SK-N-SH (cell line): ENCODE measurements around the gene SPAG6. TPM values are rescaled to one million over a fixed set of nuclear protein-coding genes. Genes with fewer than 3 reads are reported as not detected.

ENCODE experiments used
- CTCF ChIA-PET: fragments of 300-600, 350-600 bp; formaldehyde crosslinking; extraction: SDS; loops from one replicate; lab custom pipeline; 2021; lab: Yijun Ruan, JAX
- POLR2A ChIA-PET: fragments of 350-600 bp; sonication (Branson Sonifier 250); formaldehyde crosslinking; extraction: SDS; loops from one replicate; lab custom pipeline; 2020; ENCODE audit warnings: antibody characterized with exemption, inconsistent platforms; lab: Yijun Ruan, JAX
- DNase-seq: peaks from one replicate; pipeline ENCODE4 v3.0.0; 2012
- H2AFZ ChIP-seq: fragments of 200-600 bp; sonication (generic); 2 replicates; pipeline ENCODE4 v1.8.1; 2016; ENCODE audit warnings: antibody characterized with exemption, mild to moderate bottlenecking, low read depth
- H3F3A ChIP-seq: fragments of 200-600 bp; sonication (generic); replicated peaks from 2 replicates; pipeline ENCODE3; 2016; ENCODE audit warnings: antibody characterized with exemption, mild to moderate bottlenecking; ENCODE audit not compliant: insufficient read depth
- H3K27ac ChIP-seq, 2 experiments: fragments of 200-500 bp in 1 of 2; fragments of 200-600 bp in 1 of 2; sonication (Bioruptor generic) in 1 of 2; sonication (generic), shearing (Covaris generic) in 1 of 2; 2 replicates each; pipeline versions ENCODE4 v1.5.1 to v1.6.1; 2014 to 2016; ENCODE audit warnings: low read depth in 2 of 2, inconsistent platforms in 1 of 2, low read length in 1 of 2, mild to moderate bottlenecking in 1 of 2, mixed read lengths in 1 of 2
- H3K27me3 ChIP-seq: fragments of 200-600 bp; sonication (generic), shearing (Covaris generic); 2 replicates; pipeline ENCODE4 v1.6.1; 2016; ENCODE audit warnings: mixed run types; ENCODE audit not compliant: insufficient read depth
- H3K36me3 ChIP-seq, 2 experiments: fragments of 200-500 bp in 1 of 2; fragments of 200-600 bp in 1 of 2; sonication (Bioruptor generic) in 1 of 2; sonication (generic) in 1 of 2; replicated peaks in 1 of 2; 2 replicates each; pipeline versions ENCODE3 to v1.5.1; 2014 to 2016; ENCODE audit warnings: low read length in 1 of 2, mild to moderate bottlenecking in 1 of 2; ENCODE audit not compliant: insufficient read depth in 2 of 2, control insufficient read depth in 1 of 2
- H3K4me1 ChIP-seq, 2 experiments: fragments of 200-500 bp in 1 of 2; fragments of 200-600 bp in 1 of 2; sonication (Bioruptor generic) in 1 of 2; sonication (generic), shearing (Covaris generic) in 1 of 2; 2 replicates each; pipeline versions ENCODE4 v1.5.1 to v1.6.1; 2014 to 2016; ENCODE audit warnings: low read depth in 1 of 2, low read length in 1 of 2, mixed run types in 1 of 2; ENCODE audit not compliant: insufficient read depth in 2 of 2, control insufficient read depth in 1 of 2
- H3K4me2 ChIP-seq: fragments of 200-600 bp; sonication (generic), shearing (Covaris generic); 2 replicates; pipeline ENCODE4 v1.6.1; 2017; ENCODE audit warnings: mixed run types
- H3K4me3 ChIP-seq, 2 experiments: fragments of 200-500 bp in 1 of 2; fragments of 200-600 bp in 1 of 2; sonication (Bioruptor generic) in 1 of 2; sonication (generic), shearing (Covaris generic) in 1 of 2; 2 replicates each; pipeline versions ENCODE4 v1.5.1 to v1.8.1; 2014 to 2016; ENCODE audit warnings: low read depth in 2 of 2, inconsistent platforms in 1 of 2, low read length in 1 of 2, mild to moderate bottlenecking in 1 of 2, mixed read lengths in 1 of 2, moderate library complexity in 1 of 2
- H3K79me2 ChIP-seq: fragments of 200-600 bp; sonication (generic); 2 replicates; pipeline ENCODE4 v1.8.1; 2017; ENCODE audit warnings: mild to moderate bottlenecking; ENCODE audit not compliant: insufficient read depth
- H3K9ac ChIP-seq: fragments of 200-600 bp; sonication (generic); 2 replicates; pipeline ENCODE4 v1.6.1; 2017; ENCODE audit warnings: mixed run types
- H3K9me2 ChIP-seq: fragments of 200-600 bp; sonication (generic); 2 replicates; pipeline ENCODE4 v1.6.1; 2017; ENCODE audit warnings: mixed run types
- H3K9me3 ChIP-seq: fragments of 200-600 bp; sonication (generic); 2 replicates; pipeline ENCODE4 v1.6.1; 2017; ENCODE audit warnings: mixed run types, mild to moderate bottlenecking, moderate library complexity
- H4K20me1 ChIP-seq: fragments of 200-600 bp; sonication (generic); 2 replicates; pipeline ENCODE4 v1.6.1; 2017; ENCODE audit warnings: mild to moderate bottlenecking, mixed run types; ENCODE audit not compliant: insufficient read depth
- CHD2 ChIP-seq: fragments of 150-350 bp; IDR thresholded peaks from 2 replicates; pipeline ENCODE4 v1.6.1; 2018; ENCODE audit warnings: low read length; ENCODE audit not compliant: partially characterized antibody
- ELF1 ChIP-seq: IDR thresholded peaks from 2 replicates; pipeline ENCODE4 v1.4.0; 2012
- EP300 ChIP-seq, 2 experiments: IDR thresholded peaks; 2 replicates each; pipeline versions ENCODE4 v1.4.0 to v1.6.1; 2012; ENCODE audit warnings: borderline replicate concordance in 1 of 2, low read depth in 1 of 2, low read length in 1 of 2
- FOSL2 ChIP-seq: IDR thresholded peaks from 2 replicates; pipeline ENCODE4 v1.4.0; 2012; ENCODE audit warnings: low read depth, mild to moderate bottlenecking, moderate library complexity, borderline replicate concordance
- FOXJ3 ChIP-seq: sonication (generic); formaldehyde crosslinking; IDR thresholded peaks from 2 replicates; pipeline ENCODE4 v1.5.1; 2020; ENCODE audit warnings: mild to moderate bottlenecking, missing genetic modification reagents
- FOXM1 ChIP-seq: IDR thresholded peaks from 2 replicates; pipeline ENCODE4 v1.4.0; 2012; ENCODE audit warnings: low read depth, mild to moderate bottlenecking
- IRF3 ChIP-seq: fragments of 150-350 bp; IDR thresholded peaks from 2 replicates; pipeline ENCODE4 v1.6.1; 2016; ENCODE audit warnings: mild to moderate bottlenecking, low read depth, low read length
- JUND ChIP-seq: IDR thresholded peaks from 2 replicates; pipeline ENCODE4 v1.4.0; 2012
- MAX ChIP-seq: IDR thresholded peaks from 2 replicates; pipeline ENCODE4 v1.4.0; 2012; ENCODE audit warnings: low read depth
- NFIC ChIP-seq: IDR thresholded peaks from 2 replicates; pipeline ENCODE4 v1.4.0; 2012; ENCODE audit warnings: borderline replicate concordance
- NRF1 ChIP-seq: IDR thresholded peaks from 2 replicates; pipeline ENCODE4 v1.6.1; 2012; ENCODE audit warnings: low read depth, mild to moderate bottlenecking, low read length
- RFX5 ChIP-seq: IDR thresholded peaks from 2 replicates; pipeline ENCODE4 v1.6.1; 2012; ENCODE audit warnings: mild to moderate bottlenecking, improper control_type of control experiment, low read length
- RXRA ChIP-seq: IDR thresholded peaks from 2 replicates; pipeline ENCODE4 v1.4.0; 2012; ENCODE audit warnings: low read depth, mild to moderate bottlenecking, borderline replicate concordance
- TCF12 ChIP-seq: IDR thresholded peaks from 2 replicates; pipeline ENCODE4 v1.4.0; 2012
- TEAD4 ChIP-seq: IDR thresholded peaks from 2 replicates; pipeline ENCODE4 v1.4.0; 2012; ENCODE audit warnings: mild to moderate bottlenecking, borderline replicate concordance; ENCODE audit not compliant: insufficient read depth
- YY1 ChIP-seq: IDR thresholded peaks from 2 replicates; pipeline ENCODE4 v1.4.0; 2012; ENCODE audit warnings: low read depth, mild to moderate bottlenecking
- ZBTB33 ChIP-seq: IDR thresholded peaks from 2 replicates; pipeline ENCODE4 v1.4.0; 2012; ENCODE audit warnings: low read depth, borderline replicate concordance
- WGBS: methylation state at CpG from one replicate; pipeline ENCODE4 v1.1.6; 2017; ENCODE audit warnings: low lambda C conversion rate; 5-methylcytosine and 5-hydroxymethylcytosine counted together
- polyA plus RNA-seq, 3 experiments: library from polyadenylated mRNA; depleted of rRNA; stranded (reverse); fragments of >200 nt; gene quantifications; 2 replicates each; pipeline ENCODE4 v1.2.3, GENCODE V29; 2012

The SPAG6 gene
- polyA plus RNA-seq, 1 of the 3 experiments (the other 2 are of a cell fraction), result 0.77 TPM

GRCh38 chr10:22436526-22436892 is 91.2 kb downstream of the SPAG6 start:
- Histone ChIP-seq H3K79me2 (no peaks in the 10 kb centered on the region), H3K36me3 (no peaks in the 10 kb centered on the region), H3K4me2 (no peak overlapping the region), H4K20me1 (no peaks in the 10 kb centered on the region), H3K9me3 (no peaks in the 10 kb centered on the region), H3K27ac (no peak overlapping the region), H2AFZ (peak overlapping the region; percentile 55; the same call in 1 of the 2 replicates), H3K27me3 (no peaks in the 10 kb centered on the region), H3K4me3 (no peak overlapping the region), H3F3A (peaks cover 14% of the 10 kb centered on the region), H3K9ac (no peak overlapping the region), H3K9me2 (no peaks in the 10 kb centered on the region), H3K4me1 (peaks cover 0 to 12% of the 10 kb centered on the region in 2 experiments)
- no peak for TF ChIP-seq ZBTB33
- TF ChIP-seq FOXM1, result no peak
- no peak for TF ChIP-seq ELF1
- no peak for TF ChIP-seq FOSL2
- no peak for TF ChIP-seq YY1
- TF ChIP-seq CHD2, result no peak
- TF ChIP-seq NRF1, result no peak
- TF ChIP-seq TEAD4, result no peak
- TF ChIP-seq EP300 (IDR thresholded peaks at IDR 0.05; ENCODE audit: borderline replicate concordance in 1 of 2, low read depth in 1 of 2, low read length in 1 of 2), result no peak
- no peak for TF ChIP-seq FOXJ3 (CRISPR knock-in tag)
- TF ChIP-seq NFIC, result no peak
- no peak for TF ChIP-seq RXRA
- TF ChIP-seq JUND, result no peak
- no peak for TF ChIP-seq IRF3
- 97% methylated on average over 17 of the region's 35 CpGs for WGBS
- CTCF ChIA-PET, result no interaction called here
- DNase-seq, result no peak
- POLR2A ChIA-PET, result no interaction called here

GRCh38 chr10:22436893-22437619 is 91.8 kb downstream of the SPAG6 start:
- no peaks in the 10 kb centered on the region for H4K20me1 ChIP-seq
- ChIA-PET POLR2A (no interaction called here), CTCF (no interaction called here)
- peak overlapping the region; percentile 41 to 51 for H3K4me3 ChIP-seq
- H3K9ac ChIP-seq, result peak overlapping the region; percentile 55; the same call in 1 of the 2 replicates
- peak overlapping the region; percentile 55 for H2AFZ ChIP-seq
- no peaks in the 10 kb centered on the region for H3K27me3 ChIP-seq
- peak overlapping the region; percentile 55; the same call in 1 of the 2 replicates for H3K4me2 ChIP-seq
- 0 out of 4 replicates have a peak overlapping the region, but pooled peaks of 1 of the 2 experiments have one; percentile 25 for H3K27ac ChIP-seq
- DNase-seq, result peak; percentile 70
- H3K79me2 ChIP-seq, result no peaks in the 10 kb centered on the region
- H3K9me3 ChIP-seq, result no peaks in the 10 kb centered on the region
- TF ChIP-seq MAX (peak; percentile 50; the same call in 1 of the 2 replicates), TCF12 (no peak), RFX5 (no peak)
- TF ChIP-seq, all 33 proteins: peak for 1
- 66% methylated on average over 41 of the region's 85 CpGs for WGBS
- Histone ChIP-seq H3K4me1 (peaks cover 5 to 12% of the 10 kb centered on the region in 2 experiments), H3F3A (peaks cover 14% of the 10 kb centered on the region), H3K36me3 (no peaks in the 10 kb centered on the region), H3K9me2 (no peaks in the 10 kb centered on the region)
